Fibroblast of the aortic adventitia (primary cell): ENCODE data around the gene RS1. TPM values are rescaled to one million over a fixed set of nuclear protein-coding genes. Genes with fewer than 3 reads are reported as not detected.

Experiments
- total RNA-seq: library from RNA; depleted of rRNA; stranded (reverse); fragments of >200 nt; gene quantifications from 2 replicates; pipeline ENCODE4 v1.2.3, GENCODE V29; 2012; ENCODE audit warnings: low replicate concordance

The RS1 gene
- total RNA-seq, 1 donor: not detected

Other genes with a start within 250 kb of the RS1 start
- gene CDKL5, start 246.5 kb downstream of the RS1 start, total RNA-seq: 3.7 and 4.8 TPM in 2 replicates
- not detected in 2 replicates for gene PPEF1, start 35.5 kb upstream of the RS1 start, total RNA-seq